Measurements from ENCODE around the gene SH3TC2. TPM values are rescaled to one million over a fixed set of nuclear protein-coding genes. Genes with fewer than 3 reads are reported as not detected.
A peak's percentile ranks its signal among the peaks of the same experiment; 100 is the strongest.

SH3TC2 gene
- total and polyA plus RNA-seq, 2 of the 4 experiments (the other 2 are of a cell fraction), result 3.4 to 7.9 TPM

- H3K4ac ChIP-seq (ENCODE audit: low read depth, low read length), result peak overlapping the region; percentile 66
- ATAC-seq (ENCODE audit: low read depth) (no peak), DNase-seq (peak; percentile 61)
- peaks cover 14% of the 10 kb centered on the region for H3K9me1 ChIP-seq (ENCODE audit: insufficient read depth, low read length)
- no peak overlapping the region for H3K56ac ChIP-seq (ENCODE audit: extremely low read depth, insufficient read depth, low read length)
- peak overlapping the region; percentile 27; the same call in 1 of the 2 replicates for H2AK5ac ChIP-seq (ENCODE audit: low read depth, low read length)
- H3K9me3 ChIP-seq (ENCODE audit: control insufficient read depth, insufficient read depth, low read length), result no peaks in the 10 kb centered on the region
- peak overlapping the region; percentile 5; the same call in 1 of the 2 replicates for H3K14ac ChIP-seq (replicated peaks; ENCODE audit: low read depth, low read length)
- no peak overlapping the region for H2BK5ac ChIP-seq (ENCODE audit: low read depth, low read length, poor library complexity, severe bottlenecking)
- TF ChIP-seq MAFK (IDR thresholded peaks at IDR 0.05; ENCODE audit: low read depth, low read length) (no peak), CEBPB (IDR thresholded peaks at IDR 0.05; ENCODE audit: low read depth, low read length) (no peak), ELK1 (IDR thresholded peaks at IDR 0.05; ENCODE audit: borderline replicate concordance, low read depth, low read length) (no peak), MAZ (IDR thresholded peaks at IDR 0.05; ENCODE audit: borderline replicate concordance, low read depth, low read length) (no peak), USF2 (IDR thresholded peaks at IDR 0.05; ENCODE audit: low read depth, low read length) (no peak), RFX5 (IDR thresholded peaks at IDR 0.05; ENCODE audit: low read depth, low read length) (no peak), POLR2A (IDR thresholded peaks at IDR 0.05; ENCODE audit: low read depth, low read length) (no peak), RAD21 (IDR thresholded peaks at IDR 0.05; ENCODE audit: low read length) (no peak), NFE2L2 (IDR thresholded peaks at IDR 0.05; ENCODE audit: low read depth, low read length) (no peak), SMC3 (IDR thresholded peaks at IDR 0.05; ENCODE audit: low read depth, low read length) (no peak), RCOR1 (IDR thresholded peaks at IDR 0.05; ENCODE audit: insufficient replicate concordance, low read length) (no peak)
- intact Hi-C loops (cut with micrococcal nuclease), result no loop called here
- no peak overlapping the region for H4K8ac ChIP-seq (ENCODE audit: low read depth in 2 of 2, low read length in 2 of 2)
- dilution Hi-C loops (cut with HindIII; ENCODE audit: low sequenced_read_pairs, unreplicated experiment), result no loop called here
- no peak overlapping the region for H4K5ac ChIP-seq (ENCODE audit: low read depth, low read length)
- in situ Hi-C loops (cut with MboI; ENCODE audit: low sequenced_read_pairs), result no loop called here
- no peak overlapping the region for H2AK9ac ChIP-seq (replicated peaks; ENCODE audit: low read depth, low read length, poor library complexity)
- POLR2A ChIA-PET (ENCODE audit: unreplicated experiment), result no interaction called here
- CTCF ChIA-PET, result no interaction called here
- no peak overlapping the region for H3K4me3 ChIP-seq (ENCODE audit: insufficient read depth, low read depth, low read length)
- H3K4me1 ChIP-seq (ENCODE audit: control insufficient read depth, insufficient read depth, low read length), result peaks cover 4% of the 10 kb centered on the region
- H2BK120ac ChIP-seq (ENCODE audit: low read depth, low read length), result peak overlapping the region; percentile 68
- no TSS peak for BruUV-seq (replicated peaks)
- no peaks in the 10 kb centered on the region for H4K20me1 ChIP-seq (ENCODE audit: insufficient read depth, low read length)
- H3K79me1 ChIP-seq (ENCODE audit: low read depth in 1 of 2, low read length in 2 of 2), result no peaks in the 10 kb centered on the region
- no peak overlapping the region for H3K4me2 ChIP-seq (ENCODE audit: low read depth, low read length)
- no peak overlapping the region for H3K27ac ChIP-seq (ENCODE audit: insufficient read depth, low read length)
- no peak overlapping the region for H3K23ac ChIP-seq (ENCODE audit: low read depth, low read length)
- no peak overlapping the region for H2AFZ ChIP-seq (replicated peaks; ENCODE audit: low read length, poor library complexity)
- peak overlapping the region; percentile 77; the same call in 1 of the 3 replicates for H2BK15ac ChIP-seq (ENCODE audit: low read depth, low read length)
- H2BK20ac ChIP-seq (ENCODE audit: low read depth, low read length), result peak overlapping the region; percentile 56
- no peak overlapping the region for H3K9ac ChIP-seq (ENCODE audit: low read depth, low read length)
- H3K27me3 ChIP-seq (ENCODE audit: control insufficient read depth, insufficient read depth, low read length), result no peaks in the 10 kb centered on the region
- WGBS, 2 experiments (ENCODE audit: extremely low coverage in 2 of 2, insufficient read length in 1 of 2), result no CpG with 5 or more reads among the region's 8 CpGs
- no peak overlapping the region; the same call in 1 of the 2 replicates for H3K18ac ChIP-seq (ENCODE audit: low read depth, low read length)
- H3K36me3 ChIP-seq (ENCODE audit: control insufficient read depth, insufficient read depth, low read length), result no peaks in the 10 kb centered on the region
- peak overlapping the region; percentile 50; the same call in 1 of the 2 replicates for H4K91ac ChIP-seq (ENCODE audit: insufficient read depth, low read depth, low read length)
Measured at GRCh38 chr5:148961261-148962199, 101.3 kb downstream of the SH3TC2 start.

All from IMR-90 (cell line).